Keratinocyte (primary cell): ENCODE results near the gene ERMP1. TPM values are rescaled to one million over a fixed set of nuclear protein-coding genes. Genes with fewer than 3 reads are reported as not detected.

ENCODE experiments used
- DNase-seq: peaks from one replicate; pipeline ENCODE4 v3.0.0-alpha.2; 2011; ENCODE audit warnings: low read depth, missing footprints, low spot score
- FAIRE-seq: peaks from 2 replicates; lab custom pipeline; 2011; peaks lifted over from hg19 to GRCh38; lab: Jason Lieb, UNC
- H2AFZ ChIP-seq: 2 replicates; pipeline ENCODE4 v1.6.0; 2012; ENCODE audit warnings: low read length, control low read depth, inconsistent platforms; ENCODE audit not compliant: control insufficient read depth
- H3K27ac ChIP-seq: 2 replicates; pipeline ENCODE4 v1.5.1; 2011; ENCODE audit warnings: low read length; ENCODE audit not compliant: control insufficient read depth, insufficient read depth
- H3K27me3 ChIP-seq: 3 replicates; pipeline ENCODE4 v1.6.0; 2011; ENCODE audit warnings: low read length; ENCODE audit not compliant: control insufficient read depth, insufficient read depth; ENCODE audit errors: extremely low read depth
- H3K36me3 ChIP-seq, 2 experiments: 2 replicates in 1 of 2; 3 replicates in 1 of 2; pipeline ENCODE4 v1.5.1; 2011; ENCODE audit warnings: low read length in 2 of 2, mild to moderate bottlenecking in 1 of 2; ENCODE audit not compliant: control insufficient read depth in 2 of 2, insufficient read depth in 2 of 2; ENCODE audit errors: extremely low read depth in 1 of 2
- H3K4me1 ChIP-seq: 3 replicates; pipeline ENCODE4 v1.5.1; 2011; ENCODE audit warnings: low read length; ENCODE audit not compliant: control insufficient read depth, insufficient read depth; ENCODE audit errors: extremely low read depth
- H3K4me2 ChIP-seq: 3 replicates; pipeline ENCODE4 v1.6.0; 2011; ENCODE audit warnings: low read depth, low read length; ENCODE audit not compliant: control insufficient read depth, insufficient read depth; ENCODE audit errors: extremely low read depth
- H3K4me3 ChIP-seq, 3 experiments: fragments of 200-600 bp in 1 of 3; sonication (generic) in 1 of 3; 2 replicates in 2 of 3; 3 replicates in 1 of 3; pipeline ENCODE4 v1.5.1; 2011 to 2016; ENCODE audit warnings: low read length in 3 of 3, mild to moderate bottlenecking in 3 of 3, control low read depth in 2 of 3, inconsistent platforms in 1 of 3, low read depth in 1 of 3, mixed read lengths in 1 of 3, mixed run types in 1 of 3, moderate library complexity in 1 of 3; ENCODE audit not compliant: control insufficient read depth in 2 of 3, insufficient read depth in 2 of 3; ENCODE audit errors: extremely low read depth in 1 of 3
- H3K79me2 ChIP-seq: 2 replicates; pipeline ENCODE4 v1.6.0; 2012; ENCODE audit warnings: low read length; ENCODE audit not compliant: control insufficient read depth, insufficient read depth
- H3K9ac ChIP-seq: 3 replicates; pipeline ENCODE4 v1.6.0; 2011; ENCODE audit warnings: low read length; ENCODE audit not compliant: control insufficient read depth, insufficient read depth; ENCODE audit errors: extremely low read depth
- H3K9me1 ChIP-seq: 3 replicates; pipeline ENCODE4 v1.6.0; 2011; ENCODE audit warnings: low read length; ENCODE audit not compliant: control insufficient read depth, insufficient read depth; ENCODE audit errors: extremely low read depth
- H3K9me3 ChIP-seq: 2 replicates; pipeline ENCODE4 v1.5.1; 2012; ENCODE audit warnings: low read depth, low read length; ENCODE audit not compliant: control insufficient read depth
- H4K20me1 ChIP-seq: 3 replicates; pipeline ENCODE4 v1.6.0; 2011; ENCODE audit warnings: low read length; ENCODE audit not compliant: control insufficient read depth, insufficient read depth; ENCODE audit errors: extremely low read depth
- CTCF ChIP-seq, 3 experiments: IDR thresholded peaks in 1 of 3; conservative IDR thresholded peaks in 1 of 3; optimal IDR thresholded peaks in 1 of 3; 2 replicates in 2 of 3; 3 replicates in 1 of 3; pipeline versions ENCODE3 to v1.5.1; 2011; ENCODE audit warnings: low read length in 3 of 3, mild to moderate bottlenecking in 3 of 3, moderate library complexity in 2 of 3, control low read depth in 1 of 3, inconsistent platforms in 1 of 3; ENCODE audit not compliant: insufficient read depth in 2 of 3; ENCODE audit errors: extremely low read depth in 1 of 3
- EZH2 ChIP-seq: IDR thresholded peaks from one replicate; pipeline ENCODE4 v1.6.1; 2012; ENCODE audit warnings: inconsistent platforms, mild to moderate bottlenecking, low read length, moderate library complexity
- dilution Hi-C: fragments of 300-500 bp; cut with MboI; formaldehyde crosslinking; loops from one replicate; pipeline ENCODE4 v1.7.0; 2020; ENCODE audit warnings: low sequenced_read_pairs; ENCODE audit not compliant: extremely low pct_ligation_motif_present
- polyA plus RNA-seq, 5 experiments: library from polyadenylated mRNA; depleted of rRNA in 3 of 5; stranded (reverse) in 3 of 5; stranded (forward) in 1 of 5; unstranded in 1 of 5; fragments of >200 nt; gene quantifications; 1 replicate in 1 of 5; 2 replicates in 3 of 5; 3 replicates in 1 of 5; pipeline versions ENCODE4 v1.2.1 to v1.2.3, GENCODE V29; 2011 to 2012; ENCODE audit warnings: missing spikeins in 2 of 5, low read depth in 1 of 5, low replicate concordance in 1 of 5

ERMP1 gene
- polyA plus RNA-seq, 1 donor (not counting 4 experiments of a cell fraction or from before 2014, with no cell fraction given): 27.0 TPM

- Histone ChIP-seq H3K9me1 (no peaks in the 10 kb centered on the region), H3K4me2 (no peak overlapping the region), H3K27ac (no peak overlapping the region), H3K36me3 (no peaks in the 10 kb centered on the region), H4K20me1 (no peaks in the 10 kb centered on the region), H3K4me1 (peaks cover 17% of the 10 kb centered on the region), H3K9me3 (no peaks in the 10 kb centered on the region), H3K4me3 (no peak overlapping the region), H3K9ac (no peak overlapping the region), H3K27me3 (no peaks in the 10 kb centered on the region), H2AFZ (no peak overlapping the region), H3K79me2 (no peaks in the 10 kb centered on the region)
- dilution Hi-C loops: no loop called here
- DNase-seq (no peak), FAIRE-seq (no peak)
- TF ChIP-seq CTCF (optimal IDR thresholded peaks at IDR 0.05 in 1 of 3, IDR thresholded peaks at IDR 0.05 in 1 of 3, conservative IDR thresholded peaks at IDR 0.05 in 1 of 3; ENCODE audit: extremely low read depth in 1 of 3, insufficient read depth in 2 of 3, low read length in 3 of 3) (no peak), EZH2 (no peak)
Measured at GRCh38 chr9:5853617-5854016, 20.7 kb upstream of the ERMP1 start.

GRCh38 chr9:5852987-5853386, 20.1 kb upstream of the ERMP1 start:
- Histone ChIP-seq H3K27me3 (no peaks in the 10 kb centered on the region), H3K4me2 (no peak overlapping the region), H3K9me1 (no peaks in the 10 kb centered on the region), H3K36me3 (no peaks in the 10 kb centered on the region), H3K9ac (no peak overlapping the region), H3K4me3 (no peak overlapping the region), H3K9me3 (no peaks in the 10 kb centered on the region), H3K27ac (no peak overlapping the region), H3K4me1 (peaks cover 17% of the 10 kb centered on the region), H4K20me1 (no peaks in the 10 kb centered on the region), H3K79me2 (no peaks in the 10 kb centered on the region), H2AFZ (no peak overlapping the region)
- DNase-seq: no peak
- no peak for TF ChIP-seq EZH2
- no peak for TF ChIP-seq CTCF (optimal IDR thresholded peaks at IDR 0.05 in 1 of 3, IDR thresholded peaks at IDR 0.05 in 1 of 3, conservative IDR thresholded peaks at IDR 0.05 in 1 of 3; ENCODE audit: extremely low read depth in 1 of 3, insufficient read depth in 2 of 3, low read length in 3 of 3)
- dilution Hi-C loops: no loop called here
- no peak for FAIRE-seq
